Non-pigmented ciliary epithelial cell (primary cell): ENCODE measurements around the gene ATP8B2.
"Not testable (repeated sequence)": the region's sequence is repeated elsewhere in the genome, so short reads cannot be mapped to it uniquely, and the experiment has no call there.

Source experiments
- DNase-seq: peaks from one replicate; pipeline ENCODE4 v3.0.0-alpha.2; 2010; ENCODE audit warnings: low read depth

ATP8B2 gene

GRCh38 chr1:154346276-154346917 is 21.1 kb downstream of the ATP8B2 start:
- no peak for DNase-seq

- DNase-seq = no peak
These were observed 22.6 kb downstream of the ATP8B2 start for GRCh38 chr1:154347961-154348360.

- DNase-seq = no peak
These were observed 23.2 kb downstream of the ATP8B2 start for GRCh38 chr1:154348429-154349076.

- no peak for DNase-seq
These were observed 23.8 kb downstream of the ATP8B2 start for GRCh38 chr1:154349121-154349520.

- no peak for DNase-seq
These were observed 25.1 kb downstream of the ATP8B2 start for GRCh38 chr1:154350383-154350782.

- DNase-seq = no peak
These were observed 26.2 kb downstream of the ATP8B2 start for GRCh38 chr1:154351363-154352068.

GRCh38 chr1:154352245-154352580 is 26.9 kb downstream of the ATP8B2 start:
- no peak for DNase-seq

GRCh38 chr1:154352581-154353459 is 27.5 kb downstream of the ATP8B2 start:
- DNase-seq = no peak

GRCh38 chr1:154353460-154353904 is 28.2 kb downstream of the ATP8B2 start:
- DNase-seq = no peak

GRCh38 chr1:154353966-154354365 is 28.6 kb downstream of the ATP8B2 start:
- DNase-seq = no peak

GRCh38 chr1:154358519-154358918 is 33.2 kb downstream of the ATP8B2 start:
- no peak for DNase-seq

- no peak for DNase-seq
These were observed 35.0 kb downstream of the ATP8B2 start for GRCh38 chr1:154360288-154360687.

- not testable (repeated sequence) for DNase-seq
These were observed 35.6 kb downstream of the ATP8B2 start for GRCh38 chr1:154360881-154361280.

- DNase-seq = no peak
These were observed 36.0 kb downstream of the ATP8B2 start for GRCh38 chr1:154361357-154361756.

GRCh38 chr1:154371436-154371835 is 46.1 kb downstream of the ATP8B2 start:
- DNase-seq = no peak

GRCh38 chr1:154373777-154374357 is 48.5 kb downstream of the ATP8B2 start:
- DNase-seq = not testable (repeated sequence)

- DNase-seq = no peak
These were observed 54.0 kb downstream of the ATP8B2 start for GRCh38 chr1:154379301-154379700.

- DNase-seq = no peak
These were observed 59.5 kb downstream of the ATP8B2 start for GRCh38 chr1:154384650-154385489.

GRCh38 chr1:154386643-154387352 is 61.5 kb downstream of the ATP8B2 start:
- DNase-seq = no peak

- no peak for DNase-seq
These were observed 65.9 kb downstream of the ATP8B2 start for GRCh38 chr1:154391086-154391770.
